ENCODE measurements around the gene GALNT7.

Gene GALNT7

GRCh38 chr4:173235050-173235449, 66.4 kb downstream of the GALNT7 start:
- no peak for DNase-seq (ENCODE audit: low read depth in 2 of 2)

DNA sequence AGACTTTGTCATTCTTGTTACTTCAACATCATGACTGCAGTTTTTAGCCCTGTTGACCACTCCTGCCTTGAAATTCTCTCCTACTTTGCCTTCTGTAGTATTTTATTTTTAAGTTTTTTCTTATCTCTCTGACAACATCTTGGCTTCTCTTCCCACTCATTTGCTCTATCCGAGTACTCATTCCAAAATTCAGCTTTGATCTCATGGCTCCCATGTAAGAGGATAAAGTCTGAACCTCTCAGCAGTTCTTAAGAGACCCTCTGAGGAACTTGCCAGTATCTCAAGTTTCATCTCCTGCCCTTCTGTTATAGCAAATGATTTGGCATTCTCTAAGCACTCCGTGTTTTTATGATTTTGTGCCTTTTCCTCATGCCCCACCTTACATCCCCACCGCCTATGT, 67.7 kb downstream of the GALNT7 start:
- no peak for DNase-seq (ENCODE audit: low read depth in 2 of 2)

- no peak for DNase-seq (ENCODE audit: low read depth in 2 of 2)
Observed at GRCh38 chr4:173237152-173237551, 68.5 kb downstream of the GALNT7 start.

DNA sequence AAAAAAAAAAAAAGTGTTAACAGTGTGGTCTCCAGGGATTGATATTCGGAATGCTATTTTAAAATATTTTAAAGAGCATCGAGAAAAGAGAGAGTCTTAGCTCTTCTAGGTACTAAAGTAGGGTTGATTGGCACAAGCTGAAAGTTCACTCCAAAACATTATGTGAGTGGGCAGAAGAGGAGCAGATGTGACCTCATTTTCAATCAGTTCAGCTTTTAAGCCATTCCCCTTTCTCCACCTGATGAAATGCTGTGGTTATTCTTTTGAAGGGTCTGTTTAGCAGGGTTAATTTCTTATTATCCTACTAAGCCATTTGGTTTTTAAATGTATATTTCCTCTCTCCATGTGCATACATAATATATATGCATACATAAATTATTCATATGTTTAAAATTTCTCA, 69.2 kb downstream of the GALNT7 start:
- DNase-seq (ENCODE audit: low read depth in 2 of 2), result no peak

DNA sequence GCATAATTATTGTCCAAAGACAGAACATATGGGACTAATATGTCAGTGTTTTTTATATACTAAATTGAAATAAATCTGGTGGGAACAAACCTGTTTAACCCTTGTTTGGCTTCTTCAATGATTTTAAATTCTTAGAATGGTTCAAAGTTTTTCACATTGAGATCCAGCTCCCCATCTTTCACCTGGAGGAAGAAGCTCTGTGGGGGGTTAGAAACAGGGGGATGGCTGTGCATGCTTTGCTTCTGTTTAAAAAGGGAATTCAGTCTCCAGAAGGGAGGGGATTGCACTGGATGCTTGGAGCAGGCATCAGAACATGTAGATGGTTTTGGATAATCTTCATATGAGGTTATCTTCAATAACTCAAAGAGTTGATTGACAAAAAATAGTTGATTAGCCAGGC, 72.1 kb downstream of the GALNT7 start:
- no peak for DNase-seq (ENCODE audit: low read depth in 2 of 2)

DNA sequence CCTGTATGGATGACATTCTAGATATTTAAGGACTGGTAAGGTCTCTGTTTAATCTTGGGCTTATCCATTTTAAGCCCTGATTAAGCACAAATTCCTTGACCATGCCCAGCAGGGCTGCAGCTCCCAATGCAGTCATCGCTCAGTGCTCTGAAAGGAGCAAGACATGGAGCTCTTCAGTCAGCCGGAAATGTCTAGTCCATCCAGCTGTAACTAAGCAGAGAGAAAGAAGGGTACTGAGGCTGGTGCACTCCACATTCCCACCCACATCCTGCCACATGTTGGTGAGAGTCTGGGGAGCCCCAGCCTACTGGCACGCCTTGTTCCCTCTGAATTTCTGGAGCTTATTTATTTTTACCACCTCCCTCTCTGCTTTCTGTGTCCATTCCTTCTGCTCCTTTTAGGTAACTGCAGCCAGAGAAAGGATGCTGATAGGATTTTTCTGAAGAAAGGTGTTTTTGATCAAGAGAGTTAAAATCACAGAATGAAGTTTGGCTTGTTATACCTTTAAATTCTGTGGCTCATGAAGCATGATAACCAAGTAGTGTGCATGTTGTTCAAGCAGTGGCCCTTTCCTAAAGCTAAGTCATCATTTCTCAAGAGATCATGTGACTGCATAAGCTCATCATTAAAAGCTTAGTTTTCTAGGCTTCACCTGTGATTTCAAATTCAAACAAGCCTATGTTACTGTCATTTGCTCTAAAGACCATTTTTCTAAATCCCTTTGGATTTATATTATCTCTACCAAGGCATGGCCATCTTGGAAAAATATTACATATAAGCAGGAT, 74.0 kb downstream of the GALNT7 start:
- no peak for DNase-seq (ENCODE audit: low read depth in 2 of 2)

DNA sequence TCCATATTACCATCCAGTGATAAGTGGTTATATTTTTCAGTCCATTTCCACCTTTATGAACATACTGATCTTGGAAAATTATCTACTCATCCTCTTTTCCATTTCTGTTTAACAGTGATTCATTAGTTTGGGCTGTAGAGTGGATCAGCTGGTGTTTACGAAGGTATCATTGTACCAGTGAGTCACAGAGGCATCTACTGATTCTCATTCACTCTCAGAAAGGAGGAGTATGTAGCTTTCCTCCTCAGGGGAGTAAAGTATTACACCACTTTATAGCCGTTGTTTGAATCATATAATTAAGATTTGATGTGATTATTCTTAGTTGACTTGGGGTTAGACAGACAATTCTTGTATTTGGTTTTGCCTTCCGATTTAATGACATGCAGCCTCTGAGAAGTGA, 74.7 kb downstream of the GALNT7 start:
- no peak for DNase-seq (ENCODE audit: low read depth in 2 of 2)

DNA sequence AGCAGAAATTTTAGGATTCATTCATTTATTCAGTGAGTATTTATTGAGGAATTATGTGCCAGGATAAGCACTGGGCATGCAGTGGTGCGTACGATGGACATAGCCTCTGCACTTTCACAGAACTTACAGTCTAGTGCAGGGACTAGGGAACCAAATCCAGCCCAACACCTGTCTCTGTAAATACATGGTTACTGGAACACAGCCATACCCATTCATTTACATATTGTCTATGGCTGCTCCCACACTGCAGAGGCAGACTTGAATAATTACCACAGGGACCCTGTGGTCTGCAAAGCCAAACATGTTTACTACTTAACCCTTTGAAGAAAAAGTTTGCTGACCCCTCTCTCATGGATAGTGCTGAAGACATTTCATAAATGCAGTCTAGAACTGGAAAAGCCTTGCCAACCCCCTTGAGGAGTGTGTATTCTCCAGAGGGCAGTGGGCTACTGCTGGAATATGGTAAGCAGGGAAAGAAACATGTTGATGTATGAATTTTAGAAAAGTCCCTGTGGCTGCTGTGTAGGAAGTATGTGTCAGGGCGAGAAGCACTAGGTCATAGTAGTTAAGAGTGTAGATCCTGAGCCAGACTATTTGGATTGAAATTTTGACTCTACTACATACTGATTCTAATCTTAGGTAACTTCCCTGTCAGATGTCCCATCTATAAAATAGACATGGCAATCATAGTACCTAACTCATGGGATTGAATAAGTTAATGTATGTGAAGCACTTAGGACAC, 75.5 kb downstream of the GALNT7 start:
- DNase-seq (ENCODE audit: low read depth in 2 of 2), result no peak

DNA sequence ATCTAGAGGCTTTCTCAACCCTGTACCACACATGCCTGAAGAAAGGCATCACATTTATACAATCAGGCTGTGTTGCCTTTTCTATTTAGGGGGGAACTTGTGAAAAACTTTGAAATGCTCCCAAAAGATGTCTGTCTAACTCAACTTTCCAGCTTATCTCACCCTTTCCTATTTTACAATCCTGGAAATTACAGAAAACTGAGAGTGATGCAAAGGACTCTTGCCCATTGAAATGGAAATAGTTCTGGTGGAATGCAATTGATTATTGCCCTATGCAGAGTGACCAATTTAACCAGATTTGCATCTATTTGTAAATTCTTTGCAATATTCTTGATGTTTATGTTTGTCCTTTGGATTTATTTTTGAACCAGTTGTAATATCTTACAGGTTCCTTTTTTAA, 77.3 kb downstream of the GALNT7 start:
- DNase-seq (ENCODE audit: low read depth in 2 of 2), result no peak

- DNase-seq (ENCODE audit: low read depth in 2 of 2), result no peak
Observed at GRCh38 chr4:173246719-173247118, 78.1 kb downstream of the GALNT7 start.

DNA sequence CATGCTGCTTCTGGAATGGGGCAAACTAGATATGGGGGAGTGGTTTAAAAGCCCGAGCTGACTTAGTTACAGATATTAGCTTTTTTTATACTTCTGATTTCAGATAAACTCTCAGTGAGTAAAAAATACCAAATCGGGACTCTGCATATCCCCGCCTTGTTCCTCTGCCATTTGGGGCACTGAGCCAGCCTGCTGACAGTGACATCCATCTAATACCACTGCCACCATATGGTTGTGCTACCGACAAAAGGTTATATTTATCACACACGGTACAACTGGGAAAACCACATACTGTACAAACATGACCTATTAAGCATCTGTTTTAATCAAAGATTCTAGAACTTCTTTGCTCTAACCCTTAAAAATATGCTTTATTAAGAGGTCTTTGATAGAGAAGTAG, 78.7 kb downstream of the GALNT7 start:
- DNase-seq (ENCODE audit: low read depth in 2 of 2), result no peak

GRCh38 chr4:173248690-173249089, 80.1 kb downstream of the GALNT7 start:
- DNase-seq (ENCODE audit: low read depth in 2 of 2), result no peak

DNA sequence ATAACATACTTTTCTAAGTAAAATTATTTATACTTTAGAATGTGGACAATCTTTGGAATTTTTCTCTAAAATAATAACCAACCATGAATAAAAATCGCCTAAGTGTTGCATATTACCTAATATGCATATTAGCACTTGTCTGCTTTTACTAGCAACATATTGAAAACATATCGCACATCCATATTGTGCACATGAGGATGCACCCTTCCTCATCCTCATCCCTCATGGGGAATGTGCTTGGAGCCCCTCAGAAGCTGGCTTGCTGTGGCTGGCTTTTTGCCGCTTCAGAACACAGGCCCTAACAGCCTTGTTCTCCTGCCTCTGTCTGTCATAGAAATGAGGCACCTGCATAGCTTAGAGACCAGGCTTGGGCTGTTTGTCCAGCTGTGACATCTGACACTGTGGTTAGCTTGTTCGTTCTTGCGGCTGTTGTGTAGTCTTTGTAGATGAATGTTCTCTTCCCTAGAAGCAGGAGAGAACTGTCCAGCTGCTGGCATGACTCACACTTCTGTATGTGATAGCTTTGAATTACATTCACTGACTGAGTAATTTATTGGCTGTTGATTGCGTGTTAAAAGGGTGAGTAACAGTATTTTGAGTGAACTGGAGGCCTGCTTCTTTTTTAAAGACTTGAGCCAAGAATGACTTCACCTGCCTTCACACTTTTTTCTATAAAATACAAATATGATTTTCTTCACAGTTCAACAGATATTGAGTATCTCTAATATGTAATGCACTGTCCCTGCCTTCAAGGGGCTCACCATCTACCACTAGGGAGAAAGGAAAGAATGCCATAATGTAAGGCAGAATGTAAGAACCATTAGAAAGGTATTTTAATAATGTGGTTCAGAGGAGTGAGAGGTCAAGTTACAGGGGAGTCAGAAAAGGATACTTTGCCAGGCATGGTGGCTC, 83.7 kb downstream of the GALNT7 start:
- peak; percentile 97 for DNase-seq (ENCODE audit: low read depth in 2 of 2)

- DNase-seq (ENCODE audit: low read depth in 2 of 2), result no peak
Observed at GRCh38 chr4:173253561-173253960, 85.0 kb downstream of the GALNT7 start.

DNA sequence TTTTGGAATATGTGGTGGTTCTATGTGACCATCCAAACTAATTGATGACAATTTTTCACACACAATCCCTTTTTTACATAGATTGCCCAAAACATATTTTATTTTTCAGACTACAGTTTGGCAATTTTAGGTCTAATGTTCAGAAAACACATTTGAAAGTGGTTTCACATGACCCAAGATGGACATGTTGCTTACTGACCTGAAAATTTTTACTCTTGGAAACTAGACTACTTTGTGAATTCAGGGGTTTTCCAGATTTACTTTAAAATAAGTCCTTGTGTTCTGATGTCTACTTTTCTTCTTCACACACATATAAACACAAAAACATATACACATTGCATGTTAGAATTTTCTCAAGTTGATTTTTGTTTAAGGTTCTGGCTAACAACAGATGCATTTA, 86.0 kb downstream of the GALNT7 start:
- DNase-seq (ENCODE audit: low read depth in 2 of 2), result no peak

GRCh38 chr4:173256825-173257224, 88.2 kb downstream of the GALNT7 start:
- no peak for DNase-seq (ENCODE audit: low read depth in 2 of 2)

GRCh38 chr4:173257732-173258717, 89.4 kb downstream of the GALNT7 start:
- DNase-seq (ENCODE audit: low read depth in 2 of 2), result peak in 1 of 2 experiments; percentile 33

DNA sequence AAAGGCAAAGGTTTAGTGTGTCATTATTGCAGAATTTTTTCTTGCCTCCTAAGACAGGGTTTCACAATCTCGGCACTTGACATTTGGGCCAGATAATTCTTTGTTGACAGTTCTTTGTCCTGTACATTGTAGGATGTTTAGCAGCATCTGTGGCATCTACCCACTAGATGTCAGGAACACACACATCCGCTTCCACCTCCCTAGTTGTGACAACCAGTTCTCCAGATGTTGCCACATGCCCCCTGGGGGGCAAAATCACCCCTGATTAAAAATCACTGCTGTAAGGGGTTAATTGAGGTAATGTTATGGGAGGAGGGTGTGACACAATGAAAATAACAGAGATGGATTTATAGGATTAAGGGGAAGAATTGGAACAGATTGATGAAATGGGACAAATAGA, 90.3 kb downstream of the GALNT7 start:
- no peak for DNase-seq (ENCODE audit: low read depth in 2 of 2)

- DNase-seq (ENCODE audit: low read depth in 2 of 2), result no peak
Observed at GRCh38 chr4:173259310-173259709, 90.7 kb downstream of the GALNT7 start.

- no peak for DNase-seq (ENCODE audit: low read depth in 2 of 2)
Observed at GRCh38 chr4:173261052-173261451, 92.4 kb downstream of the GALNT7 start.

GRCh38 chr4:173262375-173262774, 93.8 kb downstream of the GALNT7 start:
- no peak for DNase-seq (ENCODE audit: low read depth in 2 of 2)

All from fibroblast of skin of left biceps (primary cell).